ENCODE data around the gene CCT6B.

- TF ChIP-seq CTCF (IDR thresholded peaks at IDR 0.05; ENCODE audit: insufficient read depth, low read length, poor library complexity, severe bottlenecking) (no peak), EZH2phosphoT487 (conservative IDR thresholded peaks at IDR 0.05; ENCODE audit: low read length) (no peak)
These were observed 40.3 kb upstream of the CCT6B start for GRCh38 chr17:35001549-35001948.

Measured in SU-DHL-6 (cell line).